Natural killer cell (primary cell): ENCODE measurements around the gene BBC3. TPM values are rescaled to one million over a fixed set of nuclear protein-coding genes. Genes with fewer than 3 reads are reported as not detected.

Experiments used
- ATAC-seq, 3 donors: fragments of 150-1000 bp in 2 of 3; fragments of 200-7000 bp in 1 of 3; cut with Tn5 transposase; 1 replicate in 1 of 3; 2 replicates in 2 of 3; pipeline ENCODE4 v1.10.0; 2021; ENCODE audit warnings: mild to moderate bottlenecking in 2 of 3, moderate library complexity in 2 of 3
- DNase-seq, 2 donors: peaks; one replicate each; pipeline versions ENCODE4 v3.0.0 to v3.0.0-alpha.2; 2013 to 2021; ENCODE audit warnings: mixed read lengths in 1 of 2
- H3K27ac ChIP-seq: one replicate; pipeline ENCODE4 v1.5.1; 2013; ENCODE audit warnings: mild to moderate bottlenecking, low read length
- H3K27me3 ChIP-seq: one replicate; pipeline ENCODE4 v1.6.1; 2013; ENCODE audit warnings: low read length; ENCODE audit not compliant: control insufficient read depth, insufficient read depth
- H3K36me3 ChIP-seq: one replicate; pipeline ENCODE4 v1.6.1; 2013; ENCODE audit warnings: low read length; ENCODE audit not compliant: control insufficient read depth, insufficient read depth
- H3K4me1 ChIP-seq: one replicate; pipeline ENCODE4 v1.6.1; 2013; ENCODE audit warnings: low read length; ENCODE audit not compliant: control insufficient read depth, insufficient read depth
- H3K4me3 ChIP-seq: one replicate; pipeline ENCODE4 v1.5.1; 2013; ENCODE audit warnings: low read length
- H3K9me3 ChIP-seq: one replicate; pipeline ENCODE4 v1.6.1; 2013; ENCODE audit warnings: low read length; ENCODE audit not compliant: control insufficient read depth, insufficient read depth
- H3K27ac Mint-ChIP-seq, 2 donors: one replicate each; pipeline ENCODE4 v1.8.0; 2022; ENCODE audit warnings: mild to moderate bottlenecking in 2 of 2, mixed read lengths in 2 of 2, moderate library complexity in 1 of 2
- H3K27me3 Mint-ChIP-seq, 2 donors: one replicate each; pipeline ENCODE4 v1.8.0; 2022; ENCODE audit warnings: low read depth in 2 of 2, mixed read lengths in 2 of 2
- H3K36me3 Mint-ChIP-seq: one replicate; pipeline ENCODE4 v1.8.0; 2022; ENCODE audit warnings: mixed read lengths
- H3K4me1 Mint-ChIP-seq, 2 donors: one replicate each; pipeline ENCODE4 v1.8.0; 2022; ENCODE audit warnings: mixed read lengths in 2 of 2
- H3K4me3 Mint-ChIP-seq: one replicate; pipeline ENCODE4 v1.8.0; 2022; ENCODE audit warnings: mild to moderate bottlenecking, moderate library complexity, mixed read lengths
- H3K9me3 Mint-ChIP-seq, 2 donors: one replicate each; pipeline ENCODE4 v1.8.0; 2022; ENCODE audit warnings: mixed read lengths in 2 of 2
- WGBS: methylation state at CpG from one replicate; pipeline ENCODE4 v1.1.7; 2013; ENCODE audit warnings: missing lambda C conversion rate; ENCODE audit not compliant: insufficient coverage; 5-methylcytosine and 5-hydroxymethylcytosine counted together
- intact Hi-C: fragments of 100-400 bp; cut with micrococcal nuclease; formaldehyde crosslinking; loops from one replicate; pipeline ENCODE4 v1.14.2; 2022
- total RNA-seq, 4 donors: library from RNA; stranded (reverse); fragments of 120-200 nt in 1 of 4; gene quantifications; one replicate each; pipeline versions ENCODE4 v1.2.3 to v1.2.4, GENCODE V29; 2013 to 2022
- TF ChIP-seq, protein P1 (sequence below): fragments of 200-600 bp; IDR thresholded peaks from one replicate; pipeline ENCODE4 v1.8.0; 2022; ENCODE audit warnings: antibody characterized with exemption

BBC3 gene
- total RNA-seq, 3 donors from 2014 or later (not counting 1 experiment from before 2014, with no cell fraction given) = 39.9 to 45.1 (median 43.9) TPM

DNA sequence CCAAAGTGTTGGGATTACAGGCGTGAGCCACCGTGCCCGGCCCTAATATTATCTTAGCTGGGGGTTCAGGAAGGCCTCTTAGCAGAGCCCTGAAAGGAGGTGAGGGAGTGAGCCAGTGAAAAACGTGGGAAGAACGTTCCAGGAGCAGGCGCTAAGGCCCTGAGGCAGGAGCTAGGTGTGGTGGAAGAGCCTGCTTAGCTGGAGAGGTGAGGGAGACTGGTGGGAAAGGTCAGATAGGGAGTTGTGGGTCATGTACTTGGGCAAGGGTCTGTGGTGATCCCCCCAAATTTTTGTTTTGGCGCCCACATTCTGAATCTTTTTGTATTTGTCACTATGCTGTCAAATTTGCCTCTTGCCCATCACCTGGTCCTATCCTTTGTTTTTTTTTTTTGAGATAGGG is 38.6 kb upstream of the BBC3 start:
- H3K9me3 Mint-ChIP-seq = no peaks in the 10 kb centered on the region
- peaks cover 7 to 23% of the 10 kb centered on the region in 2 donors for H3K4me1 Mint-ChIP-seq
- intact Hi-C loops = no loop called here
- H3K27ac Mint-ChIP-seq = peak overlapping the region in 1 of 2 donors; percentile 63
- H3K27ac ChIP-seq = no peak overlapping the region
- no peaks in the 10 kb centered on the region for H3K27me3 ChIP-seq
- peaks cover 29% of the 10 kb centered on the region for H3K36me3 ChIP-seq
- ATAC-seq (no peak), DNase-seq (no peak)
- TF ChIP-seq, protein P1, sequence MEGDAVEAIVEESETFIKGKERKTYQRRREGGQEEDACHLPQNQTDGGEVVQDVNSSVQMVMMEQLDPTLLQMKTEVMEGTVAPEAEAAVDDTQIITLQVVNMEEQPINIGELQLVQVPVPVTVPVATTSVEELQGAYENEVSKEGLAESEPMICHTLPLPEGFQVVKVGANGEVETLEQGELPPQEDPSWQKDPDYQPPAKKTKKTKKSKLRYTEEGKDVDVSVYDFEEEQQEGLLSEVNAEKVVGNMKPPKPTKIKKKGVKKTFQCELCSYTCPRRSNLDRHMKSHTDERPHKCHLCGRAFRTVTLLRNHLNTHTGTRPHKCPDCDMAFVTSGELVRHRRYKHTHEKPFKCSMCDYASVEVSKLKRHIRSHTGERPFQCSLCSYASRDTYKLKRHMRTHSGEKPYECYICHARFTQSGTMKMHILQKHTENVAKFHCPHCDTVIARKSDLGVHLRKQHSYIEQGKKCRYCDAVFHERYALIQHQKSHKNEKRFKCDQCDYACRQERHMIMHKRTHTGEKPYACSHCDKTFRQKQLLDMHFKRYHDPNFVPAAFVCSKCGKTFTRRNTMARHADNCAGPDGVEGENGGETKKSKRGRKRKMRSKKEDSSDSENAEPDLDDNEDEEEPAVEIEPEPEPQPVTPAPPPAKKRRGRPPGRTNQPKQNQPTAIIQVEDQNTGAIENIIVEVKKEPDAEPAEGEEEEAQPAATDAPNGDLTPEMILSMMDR = no peak
- no peaks in the 10 kb centered on the region for H3K36me3 Mint-ChIP-seq
- 96% methylated on average over 7 of the region's 7 CpGs for WGBS
- H3K4me3 Mint-ChIP-seq = peak overlapping the region; percentile 28
- no peak overlapping the region for H3K4me3 ChIP-seq
- peaks cover 12% of the 10 kb centered on the region for H3K4me1 ChIP-seq
- H3K9me3 ChIP-seq = no peaks in the 10 kb centered on the region
- H3K27me3 Mint-ChIP-seq = no peaks in the 10 kb centered on the region

DNA sequence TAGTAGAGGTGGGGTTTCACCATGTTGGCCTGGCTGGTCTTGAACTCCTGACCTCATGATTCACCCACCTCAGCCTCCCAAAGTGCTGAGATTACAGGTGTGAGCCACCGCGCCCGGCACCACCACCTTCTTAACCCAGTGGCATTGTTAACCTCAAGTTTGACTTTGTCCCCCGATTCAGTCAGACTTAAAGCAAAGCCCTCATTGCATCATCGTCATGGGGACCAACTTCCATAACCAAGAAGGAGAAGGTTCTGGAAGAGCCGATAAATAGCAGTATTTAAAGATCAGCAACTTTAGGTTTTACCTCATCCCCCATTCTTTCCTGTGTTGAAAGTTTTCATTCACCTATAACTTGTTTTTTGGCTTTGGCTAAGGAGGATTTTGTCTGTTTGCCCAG is 37.0 kb upstream of the BBC3 start:
- Mint-ChIP-seq H3K9me3 (no peaks in the 10 kb centered on the region), H3K36me3 (no peaks in the 10 kb centered on the region), H3K4me1 (peaks cover 7 to 8% of the 10 kb centered on the region in 2 donors), H3K4me3 (no peak overlapping the region), H3K27ac (no peak overlapping the region), H3K27me3 (no peaks in the 10 kb centered on the region)
- WGBS = 82% methylated on average over 6 of the region's 6 CpGs
- Histone ChIP-seq H3K4me1 (peaks cover 10% of the 10 kb centered on the region), H3K27me3 (no peaks in the 10 kb centered on the region), H3K36me3 (peaks cover 32% of the 10 kb centered on the region), H3K4me3 (no peak overlapping the region), H3K27ac (no peak overlapping the region), H3K9me3 (no peaks in the 10 kb centered on the region)
- intact Hi-C loops = no loop called here
- ATAC-seq = no peak
- TF ChIP-seq, protein P1 = no peak
- DNase-seq = no peak

DNA sequence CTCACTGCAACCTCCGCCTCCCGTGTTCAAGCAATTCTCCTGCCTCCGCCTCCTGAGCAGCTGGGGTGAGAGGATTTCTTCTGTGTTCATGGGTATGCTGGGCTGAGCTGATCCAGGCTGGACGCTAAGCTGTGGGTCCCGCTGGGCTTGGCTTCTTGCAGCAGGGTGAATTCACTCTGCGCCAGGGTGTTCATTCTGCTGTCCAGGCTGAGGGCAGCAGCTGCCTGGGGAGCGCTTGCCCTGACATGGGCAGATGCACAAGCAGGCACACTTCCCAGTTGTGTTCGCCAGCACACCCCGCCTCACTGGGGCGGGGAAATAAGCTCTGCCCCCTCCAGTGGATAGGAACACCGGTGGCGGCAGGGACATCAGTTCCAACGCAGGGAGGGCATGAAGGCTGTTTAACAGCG is 36.4 kb upstream of the BBC3 start:
- Mint-ChIP-seq H3K27ac (no peak overlapping the region), H3K4me1 (peaks cover 1 to 9% of the 10 kb centered on the region in 2 donors), H3K4me3 (no peak overlapping the region), H3K27me3 (no peaks in the 10 kb centered on the region), H3K9me3 (no peaks in the 10 kb centered on the region), H3K36me3 (no peaks in the 10 kb centered on the region)
- Histone ChIP-seq H3K27me3 (no peaks in the 10 kb centered on the region), H3K9me3 (no peaks in the 10 kb centered on the region), H3K27ac (no peak overlapping the region), H3K36me3 (peaks cover 34% of the 10 kb centered on the region), H3K4me3 (no peak overlapping the region), H3K4me1 (peaks cover 10% of the 10 kb centered on the region)
- DNase-seq = no peak
- no peak for ATAC-seq
- 96% methylated on average over 14 of the region's 14 CpGs for WGBS
- TF ChIP-seq, protein P1 = no peak
- intact Hi-C loops = no loop called here

DNA sequence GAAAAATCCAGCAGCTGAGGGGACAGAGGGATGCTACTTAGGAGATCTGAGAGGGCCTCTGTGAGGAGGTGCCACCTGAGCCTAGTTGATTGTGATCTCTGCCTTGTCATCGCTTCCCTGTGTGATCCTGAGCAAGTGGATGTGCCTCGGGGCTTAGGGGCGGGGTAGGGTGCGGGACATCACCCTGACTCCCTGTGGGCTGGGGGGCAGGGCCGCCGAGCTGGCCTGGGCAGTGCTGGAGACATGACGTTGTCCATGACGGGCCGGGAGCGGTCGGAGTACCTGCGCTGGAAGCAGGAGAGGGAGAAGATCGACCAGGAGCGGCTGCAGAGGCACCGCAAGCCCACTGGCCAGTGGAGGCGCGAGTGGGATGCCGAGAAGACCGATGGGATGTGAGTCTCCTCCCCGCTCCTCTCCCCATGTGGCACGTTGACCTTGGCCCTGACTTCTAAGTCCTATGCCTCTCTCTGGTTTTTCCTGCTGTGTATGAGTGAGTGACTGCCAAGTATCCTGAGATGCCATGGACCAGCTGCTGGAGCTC is 35.5 kb upstream of the BBC3 start:
- TF ChIP-seq, protein P1 = no peak
- no peak for ATAC-seq

More for the DNA sequence above, 35.5 kb upstream of the BBC3 start:
- 97% methylated on average over 21 of the region's 21 CpGs for WGBS
- Histone ChIP-seq H3K9me3 (no peaks in the 10 kb centered on the region), H3K36me3 (peaks cover 34% of the 10 kb centered on the region), H3K4me1 (peaks cover 16% of the 10 kb centered on the region), H3K27ac (no peak overlapping the region), H3K4me3 (no peak overlapping the region), H3K27me3 (no peaks in the 10 kb centered on the region)
- Mint-ChIP-seq H3K27me3 (no peaks in the 10 kb centered on the region), H3K4me3 (no peak overlapping the region), H3K4me1 (peaks cover 0 to 9% of the 10 kb centered on the region in 2 donors), H3K9me3 (no peaks in the 10 kb centered on the region), H3K36me3 (no peaks in the 10 kb centered on the region), H3K27ac (no peak overlapping the region)
- intact Hi-C loops = no loop called here
- DNase-seq = no peak
